Trophoblast cell (in vitro differentiated cells and primary cell): ENCODE measurements around the gene PRG3.
"Not testable (repeated sequence)": the region's sequence is repeated elsewhere in the genome, so short reads cannot be mapped to it uniquely, and the experiment has no call there.

Source experiments
- DNase-seq, 2 donors: peaks; one replicate each; pipeline ENCODE4 v3.0.0-alpha.2; 2016
- H2AFZ ChIP-seq: 2 replicates; pipeline ENCODE4 v1.6.1; 2013; ENCODE audit warnings: low read length, moderate library complexity, mild to moderate bottlenecking; ENCODE audit not compliant: insufficient read depth, poor library complexity
- H2AK5ac ChIP-seq: 2 replicates; pipeline ENCODE4 v1.6.1; 2013; ENCODE audit warnings: mild to moderate bottlenecking, low read length
- H2BK120ac ChIP-seq: 2 replicates; pipeline ENCODE4 v1.6.1; 2013; ENCODE audit warnings: low read length, mild to moderate bottlenecking, moderate library complexity; ENCODE audit not compliant: insufficient read depth, poor library complexity
- H2BK12ac ChIP-seq: 2 replicates; pipeline ENCODE4 v1.6.1; 2013; ENCODE audit warnings: mild to moderate bottlenecking, low read length, moderate library complexity
- H2BK5ac ChIP-seq: 2 replicates; pipeline ENCODE4 v1.6.1; 2013; ENCODE audit warnings: low read length, low read depth, moderate library complexity, mild to moderate bottlenecking; ENCODE audit not compliant: poor library complexity
- H3K14ac ChIP-seq: 2 replicates; pipeline ENCODE4 v1.6.1; 2013; ENCODE audit warnings: mild to moderate bottlenecking, low read length
- H3K18ac ChIP-seq: 2 replicates; pipeline ENCODE4 v1.6.1; 2013; ENCODE audit warnings: mild to moderate bottlenecking, low read length
- H3K23ac ChIP-seq: 2 replicates; pipeline ENCODE4 v1.6.1; 2013; ENCODE audit warnings: low read length
- H3K27ac ChIP-seq: 2 replicates; pipeline ENCODE4 v1.5.1; 2013; ENCODE audit warnings: low read depth, mild to moderate bottlenecking, inconsistent platforms, low read length, moderate library complexity
- H3K27me3 ChIP-seq: 2 replicates; pipeline ENCODE4 v1.6.1; 2013; ENCODE audit warnings: inconsistent platforms, mild to moderate bottlenecking, low read length, moderate library complexity; ENCODE audit not compliant: insufficient read depth
- H3K36me3 ChIP-seq, 2 experiments: 1 replicate in 1 of 2; 2 replicates in 1 of 2; pipeline ENCODE4 v1.6.1; 2013; ENCODE audit warnings: low read length in 2 of 2, mild to moderate bottlenecking in 2 of 2, moderate library complexity in 1 of 2; ENCODE audit not compliant: insufficient read depth in 2 of 2, control insufficient read depth in 1 of 2
- H3K4ac ChIP-seq: 2 replicates; pipeline ENCODE4 v1.6.1; 2013; ENCODE audit warnings: low read depth, mild to moderate bottlenecking, low read length, moderate library complexity
- H3K4me1 ChIP-seq, 2 experiments: 1 replicate in 1 of 2; 2 replicates in 1 of 2; pipeline ENCODE4 v1.6.1; 2013; ENCODE audit warnings: low read length in 2 of 2, mild to moderate bottlenecking in 2 of 2, moderate library complexity in 1 of 2; ENCODE audit not compliant: insufficient read depth in 2 of 2, control insufficient read depth in 1 of 2
- H3K4me2 ChIP-seq: 2 replicates; pipeline ENCODE4 v1.6.1; 2013; ENCODE audit warnings: inconsistent platforms, mild to moderate bottlenecking, low read length, moderate library complexity
- H3K4me3 ChIP-seq: 2 replicates; pipeline ENCODE4 v1.5.1; 2013; ENCODE audit warnings: mild to moderate bottlenecking, low read depth, low read length, inconsistent platforms
- H3K79me1 ChIP-seq: one replicate; pipeline ENCODE4 v1.6.1; 2013; ENCODE audit warnings: low read length
- H3K79me2 ChIP-seq: 2 replicates; pipeline ENCODE4 v1.6.1; 2013; ENCODE audit warnings: low read length, mild to moderate bottlenecking; ENCODE audit not compliant: control insufficient read depth, insufficient read depth, poor library complexity
- H3K9ac ChIP-seq: 2 replicates; pipeline ENCODE4 v1.6.1; 2013; ENCODE audit warnings: mild to moderate bottlenecking, low read length
- H3K9me3 ChIP-seq: 2 replicates; pipeline ENCODE4 v1.6.1; 2013; ENCODE audit warnings: low read depth, mild to moderate bottlenecking, control low read depth, inconsistent platforms, low read length; ENCODE audit not compliant: insufficient read depth
- H4K12ac ChIP-seq: 2 replicates; pipeline ENCODE4 v1.6.1; 2013; ENCODE audit warnings: low read depth, mild to moderate bottlenecking, low read length, moderate library complexity
- H4K8ac ChIP-seq: 2 replicates; pipeline ENCODE4 v1.6.1; 2013; ENCODE audit warnings: low read depth, mild to moderate bottlenecking, low read length, moderate library complexity
- H4K91ac ChIP-seq: one replicate; pipeline ENCODE4 v1.6.1; 2013; ENCODE audit warnings: low read depth, mild to moderate bottlenecking, low read length, moderate library complexity
- WGBS: extraction: QIAGEN DNeasy Blood & Tissue Kit; methylation state at CpG from one replicate; pipeline ENCODE4 v1.1.7; 2013; ENCODE audit warnings: missing lambda C conversion rate; ENCODE audit not compliant: insufficient read length, insufficient coverage; ENCODE audit errors: extremely low coverage; 5-methylcytosine and 5-hydroxymethylcytosine counted together

PRG3 gene

GRCh38 chr11:57338142-57338541 is 42.8 kb downstream of the PRG3 start, which contains the start of gene P2RX3:
P2RX3 (plus strand) TSS chr11:57338352; CDS start chr11:57338551, 199 bp downstream.
- H3K27me3 ChIP-seq = no peaks in the 10 kb centered on the region
- H4K91ac ChIP-seq = no peak within 1 kb of the TSS
- H3K27ac ChIP-seq = no peak within 1 kb of the TSS
- WGBS = no CpG with 5 or more reads among the region's 4 CpGs
- peaks cover 9% of the 10 kb centered on the region for H3K79me1 ChIP-seq
- no peak within 1 kb of the TSS for H3K4me3 ChIP-seq
- no peak within 1 kb of the TSS for H2AFZ ChIP-seq
- no peak within 1 kb of the TSS for H3K4ac ChIP-seq
- H2BK5ac ChIP-seq = no peak within 1 kb of the TSS
- H2AK5ac ChIP-seq = no peak within 1 kb of the TSS
- no peak within 1 kb of the TSS for H3K18ac ChIP-seq
- no peak within 1 kb of the TSS for H2BK120ac ChIP-seq
- no peak within 1 kb of the TSS for H4K12ac ChIP-seq
- peaks cover 7% of the 10 kb centered on the region for H3K79me2 ChIP-seq
- H3K14ac ChIP-seq = no peak within 1 kb of the TSS
- no peak within 1 kb of the TSS for H3K23ac ChIP-seq
- no peak within 1 kb of the TSS for H3K9ac ChIP-seq
- no peak for DNase-seq
- no peak within 1 kb of the TSS for H3K4me2 ChIP-seq
- H3K9me3 ChIP-seq = no peaks in the 10 kb centered on the region
- H2BK12ac ChIP-seq = no peak within 1 kb of the TSS
- H4K8ac ChIP-seq = no peak within 1 kb of the TSS
- H3K4me1 ChIP-seq = peaks cover 14 to 18% of the 10 kb centered on the region in 2 experiments
- peaks cover 6 to 12% of the 10 kb centered on the region in 2 experiments for H3K36me3 ChIP-seq

- not testable (repeated sequence) for H3K79me1 ChIP-seq, H2AFZ ChIP-seq, H4K91ac ChIP-seq, H3K9ac ChIP-seq, H2AK5ac ChIP-seq, H2BK12ac ChIP-seq, H3K4ac ChIP-seq, H3K79me2 ChIP-seq, H3K9me3 ChIP-seq, H3K23ac ChIP-seq, H3K27ac ChIP-seq, H3K27me3 ChIP-seq, H3K4me3 ChIP-seq, H3K14ac ChIP-seq, H3K4me2 ChIP-seq, H2BK120ac ChIP-seq, H4K12ac ChIP-seq, H4K8ac ChIP-seq, H2BK5ac ChIP-seq, DNase-seq, H3K18ac ChIP-seq
- Histone ChIP-seq H3K4me1 (peaks cover 14 to 18% of the 10 kb centered on the region in 2 experiments), H3K36me3 (peaks cover 17 to 25% of the 10 kb centered on the region in 2 experiments)
- no CpG with 5 or more reads among the region's 6 CpGs for WGBS
Measured at GRCh38 chr11:57336856-57337255, 44.1 kb downstream of the PRG3 start.

- Histone ChIP-seq H3K23ac (no peak overlapping the region), H3K36me3 (peaks cover 23 to 31% of the 10 kb centered on the region in 2 experiments), H3K79me1 (peaks cover 9% of the 10 kb centered on the region), H2AK5ac (no peak overlapping the region), H2BK12ac (no peak overlapping the region), H3K14ac (peak overlapping the region; percentile 39), H4K91ac (peak overlapping the region; percentile 67), H3K4me2 (peak overlapping the region; percentile 57), H4K12ac (peak overlapping the region; percentile 33), H2AFZ (peak overlapping the region; percentile 77), H3K4me1 (peaks cover 14 to 18% of the 10 kb centered on the region in 2 experiments), H3K9ac (peak overlapping the region; percentile 57), H3K79me2 (peaks cover 7% of the 10 kb centered on the region), H4K8ac (peak overlapping the region; percentile 91), H2BK120ac (no peak overlapping the region), H3K4ac (no peak overlapping the region), H3K9me3 (peaks cover 3% of the 10 kb centered on the region), H3K18ac (no peak overlapping the region), H3K27me3 (no peaks in the 10 kb centered on the region), H2BK5ac (no peak overlapping the region), H3K4me3 (no peak overlapping the region), H3K27ac (no peak overlapping the region)
- no peak for DNase-seq
- WGBS = no CpG with 5 or more reads among the region's 12 CpGs
Measured at GRCh38 chr11:57336111-57336666, 44.8 kb downstream of the PRG3 start.

GRCh38 chr11:57335343-57336110 is 45.4 kb downstream of the PRG3 start, which contains the start of gene SSRP1:
SSRP1 (minus strand) TSS chr11:57335892; CDS start chr11:57335121, 771 bp downstream.
- H4K8ac ChIP-seq = peak within 1 kb of the TSS; percentile 91
- peak within 1 kb of the TSS; percentile 62 for H3K18ac ChIP-seq
- WGBS = no CpG with 5 or more reads among the region's 69 CpGs
- H3K9me3 ChIP-seq = peaks cover 3% of the 10 kb centered on the region
- peak within 1 kb of the TSS; percentile 70 for H3K9ac ChIP-seq
- peaks cover 9% of the 10 kb centered on the region for H3K79me1 ChIP-seq
- H2BK5ac ChIP-seq = no peak within 1 kb of the TSS
- peak within 1 kb of the TSS; percentile 67 for H4K91ac ChIP-seq
- peaks cover 7% of the 10 kb centered on the region for H3K79me2 ChIP-seq
- peaks cover 27 to 37% of the 10 kb centered on the region in 2 experiments for H3K36me3 ChIP-seq
- peak within 1 kb of the TSS; percentile 85 for H3K4me2 ChIP-seq
- H2BK120ac ChIP-seq = no peak within 1 kb of the TSS
- peaks cover 14 to 18% of the 10 kb centered on the region in 2 experiments for H3K4me1 ChIP-seq
- peak within 1 kb of the TSS; percentile 21 for H2AK5ac ChIP-seq
- DNase-seq = peak; percentile 60 to 82
- H3K14ac ChIP-seq = peak within 1 kb of the TSS; percentile 58
- H3K23ac ChIP-seq = no peak within 1 kb of the TSS
- peak within 1 kb of the TSS; percentile 83 for H3K4me3 ChIP-seq
- H3K4ac ChIP-seq = peak within 1 kb of the TSS; percentile 59
- H2BK12ac ChIP-seq = no peak within 1 kb of the TSS
- H4K12ac ChIP-seq = peak within 1 kb of the TSS; percentile 33
- no peaks in the 10 kb centered on the region for H3K27me3 ChIP-seq
- peak within 1 kb of the TSS; percentile 77 for H2AFZ ChIP-seq
- H3K27ac ChIP-seq = peak within 1 kb of the TSS; percentile 64
